ENCODE results near the gene GBP2. TPM values are rescaled to one million over a fixed set of nuclear protein-coding genes. Genes with fewer than 3 reads are reported as not detected.

The GBP2 gene, protein sequence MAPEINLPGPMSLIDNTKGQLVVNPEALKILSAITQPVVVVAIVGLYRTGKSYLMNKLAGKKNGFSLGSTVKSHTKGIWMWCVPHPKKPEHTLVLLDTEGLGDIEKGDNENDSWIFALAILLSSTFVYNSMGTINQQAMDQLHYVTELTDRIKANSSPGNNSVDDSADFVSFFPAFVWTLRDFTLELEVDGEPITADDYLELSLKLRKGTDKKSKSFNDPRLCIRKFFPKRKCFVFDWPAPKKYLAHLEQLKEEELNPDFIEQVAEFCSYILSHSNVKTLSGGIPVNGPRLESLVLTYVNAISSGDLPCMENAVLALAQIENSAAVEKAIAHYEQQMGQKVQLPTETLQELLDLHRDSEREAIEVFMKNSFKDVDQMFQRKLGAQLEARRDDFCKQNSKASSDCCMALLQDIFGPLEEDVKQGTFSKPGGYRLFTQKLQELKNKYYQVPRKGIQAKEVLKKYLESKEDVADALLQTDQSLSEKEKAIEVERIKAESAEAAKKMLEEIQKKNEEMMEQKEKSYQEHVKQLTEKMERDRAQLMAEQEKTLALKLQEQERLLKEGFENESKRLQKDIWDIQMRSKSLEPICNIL
- total RNA-seq, result 10 to 100 TPM; 12.3 to 79.2 TPM

GRCh38 chr1:89125913-89126580 is at the start of gene GBP2:
GBP2 (minus strand) TSS chr1:89126114; CDS start chr1:89121966, 4,148 bp downstream.

DNA sequence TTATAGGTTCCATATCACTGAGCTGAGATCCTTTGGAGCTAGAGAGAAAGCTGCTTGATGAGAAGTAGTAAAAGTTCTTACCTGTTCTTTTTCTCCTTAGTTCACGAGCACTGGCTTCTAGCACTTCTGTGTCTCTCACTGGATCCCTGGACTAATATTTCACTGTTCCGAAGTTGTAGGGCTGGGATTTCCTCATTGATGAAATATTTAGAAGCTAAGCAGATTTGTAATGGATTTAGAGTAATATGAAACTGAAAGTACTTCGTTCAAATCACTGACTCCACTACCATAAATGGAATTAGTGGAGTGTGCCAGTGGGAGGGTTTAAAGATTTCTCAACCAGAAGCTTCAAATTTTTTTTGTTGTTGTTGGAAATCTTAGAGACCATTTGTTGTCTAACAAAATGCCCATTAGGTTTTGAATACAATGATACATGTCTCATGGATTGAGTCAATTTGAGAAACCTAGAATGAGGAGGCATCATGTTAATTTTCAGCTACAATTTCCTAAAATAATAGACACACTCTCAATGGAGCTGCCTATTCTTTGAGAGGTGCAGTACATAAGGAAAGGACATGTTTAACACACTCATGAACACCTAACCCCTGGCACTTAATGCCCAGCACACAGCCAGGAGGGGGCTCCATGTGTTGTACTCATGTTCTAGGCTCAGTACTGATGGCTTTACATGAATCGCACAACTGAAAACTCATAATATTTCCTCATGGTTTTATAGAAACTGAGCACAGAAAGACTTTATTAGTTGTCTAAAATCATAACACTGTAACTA is 60.6 kb downstream of the GBP2 start, which contains the start of gene GBP1:
Gene GBP1, minus strand, starts transcription at position 130 of the 790 bp plus-strand sequence. CDS start 1,974 bp downstream, outside the sequence.

Other genes with a start within 250 kb of the GBP2 start
- 10 to 100 TPM; 53.3 to 61.6 TPM for gene GTF2B, start 234.5 kb downstream of the GBP2 start, total RNA-seq
- gene KYAT3, start 133.5 kb downstream of the GBP2 start, total RNA-seq, result 10 to 100 TPM; 39.6 to 52.7 TPM
- gene RBMXL1, start 133.5 kb downstream of the GBP2 start, total RNA-seq, result 10 to 100 TPM; 23.3 to 26.2 TPM
- gene GBP3, start 103.2 kb downstream of the GBP2 start, total RNA-seq, result 10 to 100 TPM; 32.6 to 45.8 TPM
- 100 to 1,000 TPM in 1 of 2 donors, 10 to 100 TPM in 1; 80.5 to 102 TPM for gene GBP1, start 60.9 kb downstream of the GBP2 start, total RNA-seq
- not detected for gene GBP7, start 49.9 kb upstream of the GBP2 start, total RNA-seq
- 1 to 10 TPM; 1.3 to 7.2 TPM for gene GBP4, start 72.8 kb upstream of the GBP2 start, total RNA-seq
- gene GBP5, start 146.7 kb upstream of the GBP2 start, total RNA-seq, result under 1 TPM; under 0.01 to 0.34 TPM
- gene GBP6, start 237.9 kb upstream of the GBP2 start, total RNA-seq, result not detected